ENCODE data around the gene RNFT2.
A peak's percentile ranks its signal among the peaks of the same experiment; 100 is the strongest.

RNFT2 gene

GRCh38 chr12:116718655-116719454 lies 19.3 kb upstream of the RNFT2 start (continued):
- TF ChIP-seq ZBTB11 (tag by site-specific recombination; conservative IDR thresholded peaks at IDR 0.05; ENCODE audit: low read depth) (no peak), PBX3 (CRISPR knock-in tag; IDR thresholded peaks at IDR 0.05) (no peak), HOXD13 (CRISPR knock-in tag; IDR thresholded peaks at IDR 0.05; ENCODE audit: borderline replicate concordance) (no peak), PRDM10 (tag by site-specific recombination; IDR thresholded peaks at IDR 0.05) (peak; percentile 57), ZSCAN23 (tag by site-specific recombination; IDR thresholded peaks at IDR 0.05) (peak; percentile 81), KLF9 (tag by site-specific recombination; IDR thresholded peaks at IDR 0.05; ENCODE audit: low read depth) (no peak), AEBP2 (tag by site-specific recombination; IDR thresholded peaks at IDR 0.05; ENCODE audit: borderline replicate concordance) (no peak), ZNF223 (tag by site-specific recombination; IDR thresholded peaks at IDR 0.05) (no peak), GLI4 (tag by site-specific recombination; IDR thresholded peaks at IDR 0.05) (no peak), ZNF626 (tag by site-specific recombination; IDR thresholded peaks at IDR 0.05) (no peak), KLF10 (tag by site-specific recombination; IDR thresholded peaks at IDR 0.05) (peak; percentile 82), PRDM6 (tag by site-specific recombination; IDR thresholded peaks at IDR 0.05) (peak; percentile 99), OSR2 (tag by site-specific recombination; IDR thresholded peaks at IDR 0.05) (peak; percentile 99), ZNF16 (tag by site-specific recombination; IDR thresholded peaks at IDR 0.05; ENCODE audit: low read depth) (no peak), ZNF521 (tag by site-specific recombination; IDR thresholded peaks at IDR 0.05) (no peak), ZNF76 (tag by site-specific recombination; IDR thresholded peaks at IDR 0.05; ENCODE audit: borderline replicate concordance, low read depth) (no peak), ZNF423 (tag by site-specific recombination; IDR thresholded peaks at IDR 0.05) (0 out of 2 replicates have a peak, but pooled peaks have one; percentile 20), ZNF664 (tag by site-specific recombination; IDR thresholded peaks at IDR 0.05) (0 out of 2 replicates have a peak, but pooled peaks have one; percentile 6), ZNF121 (tag by site-specific recombination; IDR thresholded peaks at IDR 0.05) (no peak), MYNN (tag by site-specific recombination; IDR thresholded peaks at IDR 0.05; ENCODE audit: borderline replicate concordance) (no peak), YY1 (tag by site-specific recombination; IDR thresholded peaks at IDR 0.05) (peak; percentile 40; the same call in 1 of the 2 replicates), ZNF335 (tag by site-specific recombination; conservative IDR thresholded peaks at IDR 0.05) (0 out of 2 replicates have a peak, but pooled peaks have one; percentile 27), ZBTB44 (tag by site-specific recombination; IDR thresholded peaks at IDR 0.05) (peak; percentile 95), ZNF639 (tag by site-specific recombination; IDR thresholded peaks at IDR 0.05) (peak; percentile 84)
